Testis (tissue), 3 donors: ENCODE data around the gene SCAPER. TPM values are rescaled to one million over a fixed set of nuclear protein-coding genes. Genes with fewer than 3 reads are reported as not detected.
"Not testable (repeated sequence)": the region's sequence is repeated elsewhere in the genome, so short reads cannot be mapped to it uniquely, and the experiment has no call there.

Experiments
- DNase-seq: peaks from one replicate; pipeline ENCODE4 v3.0.0-alpha.2; 2019
- H3K27ac ChIP-seq, 2 donors: fragments of 200-600 bp; sonication (generic); one replicate each; pipeline ENCODE4 v1.5.1; 2019
- H3K27me3 ChIP-seq: fragments of 200-600 bp; sonication (generic); one replicate; pipeline ENCODE4 v1.5.1; 2019
- H3K36me3 ChIP-seq: fragments of 200-600 bp; sonication (generic); one replicate; pipeline ENCODE4 v1.5.1; 2017; ENCODE audit warnings: low read depth; ENCODE audit errors: missing control alignments
- H3K4me1 ChIP-seq: fragments of 200-600 bp; sonication (generic); one replicate; pipeline ENCODE4 v1.5.1; 2019
- H3K4me3 ChIP-seq, 2 donors: fragments of 200-600 bp; sonication (generic); one replicate each; pipeline ENCODE4 v1.5.1; 2017 to 2019
- H3K9me3 ChIP-seq: fragments of 200-600 bp; sonication (generic); one replicate; pipeline ENCODE4 v1.5.1; 2017
- POLR2A ChIP-seq: fragments of 450-650 bp; IDR thresholded peaks from one replicate; pipeline ENCODE4 v1.6.1; 2017; ENCODE audit warnings: antibody characterized with exemption, mild to moderate bottlenecking, moderate library complexity
- WGBS, 2 donors: methylation state at CpG; one replicate each; pipeline ENCODE4 v1.1.5; 2018; 5-methylcytosine and 5-hydroxymethylcytosine counted together
- intact Hi-C: fragments of 100-400 bp; cut with DNase I; formaldehyde crosslinking; loops from one replicate; pipeline ENCODE4 v1.15.1; 2023; ENCODE audit warnings: low total_unique reads
- microRNA-seq, 2 donors: library from miRNA; unstranded; fragments of <30 nt; microRNA quantifications; one replicate each; pipeline ENCODE4, GENCODE V29; 2016; ENCODE audit warnings: borderline number of aligned reads in 2 of 2, borderline replicate concordance in 1 of 2
- polyA plus RNA-seq: library from polyadenylated mRNA; stranded (reverse); fragments of 350-450 nt; fragmentation: Illumina TruSeq; extraction: RNeasy Lipid Tissue Mini Kit (QIAGEN cat#74804); gene quantifications from one replicate; pipeline ENCODE4 v1.2.3, GENCODE V29; 2014; ENCODE audit warnings: low read depth, low replicate concordance; ENCODE audit not compliant: insufficient read depth
- small RNA-seq, 2 donors: library from RNA; depleted of rRNA; stranded (forward); fragments of <200 nt; gene quantifications; one replicate each; pipeline ENCODE3, GENCODE V24; 2016
- total RNA-seq, 2 donors: library from RNA; depleted of rRNA; stranded (reverse); fragments of >200 nt; gene quantifications; one replicate each; pipeline ENCODE4 v1.2.3, GENCODE V29; 2016
- TF ChIP-seq, protein P1 (sequence below), 3 experiments: fragments of 450-650 bp in 2 of 3; fragments of 200-600 bp in 1 of 3; sonication (generic) in 1 of 3; IDR thresholded peaks; one replicate each; pipeline ENCODE4 v1.5.1; 2016 to 2019; ENCODE audit warnings: antibody characterized with exemption in 3 of 3, mild to moderate bottlenecking in 2 of 3, moderate library complexity in 1 of 3

SCAPER gene
- total and polyA plus RNA-seq, 3 donors from 2014 or later, result 43.7 to 60.7 (median 54.8) TPM

DNA sequence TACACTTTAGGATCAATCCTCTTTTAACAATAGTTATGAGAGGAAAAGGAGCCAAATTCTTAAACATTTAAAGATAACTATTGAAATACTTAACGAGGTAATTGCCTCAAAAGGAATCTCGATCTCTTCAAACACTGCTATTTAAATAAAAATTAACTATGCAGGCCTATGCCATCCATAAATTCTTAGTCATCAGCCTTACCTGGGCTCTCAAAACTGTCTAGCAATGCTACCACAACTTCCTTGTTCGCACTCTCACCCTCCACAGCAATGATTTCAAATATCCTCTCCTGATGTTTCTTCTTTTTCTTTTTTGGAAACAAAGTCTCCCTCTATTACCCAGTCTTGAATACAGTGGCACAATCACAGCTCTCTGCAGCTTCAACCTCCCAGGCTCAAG, 606.2 kb downstream of the SCAPER start:
- Histone ChIP-seq H3K9me3 (no peaks in the 10 kb centered on the region), H3K27me3 (no peaks in the 10 kb centered on the region), H3K4me3 (no peak overlapping the region), H3K27ac (no peak overlapping the region), H3K4me1 (no peaks in the 10 kb centered on the region), H3K36me3 (no peaks in the 10 kb centered on the region)
- intact Hi-C loops, result no loop called here
- DNase-seq, result no peak
- 79 to 84% methylated on average over 3 of the region's 3 CpGs for WGBS, 2 donors
- TF ChIP-seq POLR2A, result no peak
- TF ChIP-seq, protein P1, sequence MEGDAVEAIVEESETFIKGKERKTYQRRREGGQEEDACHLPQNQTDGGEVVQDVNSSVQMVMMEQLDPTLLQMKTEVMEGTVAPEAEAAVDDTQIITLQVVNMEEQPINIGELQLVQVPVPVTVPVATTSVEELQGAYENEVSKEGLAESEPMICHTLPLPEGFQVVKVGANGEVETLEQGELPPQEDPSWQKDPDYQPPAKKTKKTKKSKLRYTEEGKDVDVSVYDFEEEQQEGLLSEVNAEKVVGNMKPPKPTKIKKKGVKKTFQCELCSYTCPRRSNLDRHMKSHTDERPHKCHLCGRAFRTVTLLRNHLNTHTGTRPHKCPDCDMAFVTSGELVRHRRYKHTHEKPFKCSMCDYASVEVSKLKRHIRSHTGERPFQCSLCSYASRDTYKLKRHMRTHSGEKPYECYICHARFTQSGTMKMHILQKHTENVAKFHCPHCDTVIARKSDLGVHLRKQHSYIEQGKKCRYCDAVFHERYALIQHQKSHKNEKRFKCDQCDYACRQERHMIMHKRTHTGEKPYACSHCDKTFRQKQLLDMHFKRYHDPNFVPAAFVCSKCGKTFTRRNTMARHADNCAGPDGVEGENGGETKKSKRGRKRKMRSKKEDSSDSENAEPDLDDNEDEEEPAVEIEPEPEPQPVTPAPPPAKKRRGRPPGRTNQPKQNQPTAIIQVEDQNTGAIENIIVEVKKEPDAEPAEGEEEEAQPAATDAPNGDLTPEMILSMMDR (IDR thresholded peaks at IDR 0.05), result no peak

DNA sequence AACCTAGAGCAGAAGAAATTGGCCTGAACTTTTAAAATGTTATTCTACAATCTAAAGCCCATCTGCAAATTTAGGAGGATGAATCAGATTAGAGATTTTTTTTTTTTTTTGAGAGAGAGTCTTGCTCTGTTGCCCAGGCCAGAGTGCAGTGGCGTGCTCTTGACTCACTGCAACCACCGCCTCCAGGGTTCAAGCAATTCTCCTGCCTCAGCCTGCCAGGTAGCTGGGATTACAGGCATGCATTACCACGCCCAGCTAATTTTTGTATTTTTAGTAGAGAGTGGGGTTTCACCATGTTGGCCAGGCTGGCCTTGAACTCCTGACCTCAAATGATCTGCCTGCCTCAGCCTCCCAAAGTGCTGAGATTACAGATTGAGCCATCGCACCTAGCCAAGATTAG, 607.2 kb downstream of the SCAPER start:
- intact Hi-C loops, H3K9me3 ChIP-seq, H3K27me3 ChIP-seq, H3K36me3 ChIP-seq, DNase-seq, H3K4me3 ChIP-seq, H3K4me1 ChIP-seq, H3K27ac ChIP-seq: not testable (repeated sequence)
- 94 to 97% methylated on average over 4 of the region's 4 CpGs for WGBS, 2 donors

Small RNA genes within 50 kb of the gene (microRNA-seq; reads per million reads assigned to microRNA genes)
- 0 reads per million in 2 donors for gene MIR3713

Small RNA genes within 50 kb of the gene (small RNA-seq; reads per million reads assigned to genes)
- gene AC090751.1, result 0 reads per million in 2 donors
- gene MIR3713, result 0 reads per million in 2 donors

Other genes with a start within 250 kb of the SCAPER start
- 10 to 100 TPM; 61.1 to 78.3 TPM for gene RCN2, start 26.4 kb upstream of the SCAPER start, total RNA-seq
- gene RCN2, start 26.4 kb upstream of the SCAPER start, polyA plus RNA-seq, result 164 TPM
- gene PSTPIP1, start 89.8 kb upstream of the SCAPER start, total RNA-seq, result 1 to 10 TPM; 5.0 to 8.6 TPM
- gene PSTPIP1, start 89.8 kb upstream of the SCAPER start, polyA plus RNA-seq, result 7.9 TPM
- 100 to 1,000 TPM; 223 to 226 TPM for gene TSPAN3, start 165.8 kb upstream of the SCAPER start, total RNA-seq
- gene TSPAN3, start 165.8 kb upstream of the SCAPER start, polyA plus RNA-seq, result 197 TPM